WTC11 (cell line): ENCODE results near the gene PPP1R11.

Experiments used
- ATF6 ChIP-seq: sonication (generic); formaldehyde crosslinking; IDR thresholded peaks from 2 replicates; pipeline ENCODE4 v1.8.1; 2023; ENCODE audit warnings: mild to moderate bottlenecking, missing genetic modification reagents
- CBFB ChIP-seq: sonication (generic); formaldehyde crosslinking; IDR thresholded peaks from 2 replicates; pipeline ENCODE4 v1.8.1; 2022; ENCODE audit warnings: mild to moderate bottlenecking, low read depth, missing genetic modification reagents
- FOXJ3 ChIP-seq: sonication (generic); formaldehyde crosslinking; IDR thresholded peaks from 2 replicates; pipeline ENCODE4 v1.9.0; 2021; ENCODE audit warnings: missing genetic modification reagents, mild to moderate bottlenecking, borderline replicate concordance
- NFYB ChIP-seq: sonication (generic); formaldehyde crosslinking; conservative IDR thresholded peaks from 2 replicates; pipeline ENCODE4 v1.8.0; 2022; ENCODE audit warnings: low read depth, missing genetic modification reagents
- SP1 ChIP-seq: sonication (generic); formaldehyde crosslinking; conservative IDR thresholded peaks from 2 replicates; pipeline ENCODE4 v1.8.1; 2022; ENCODE audit warnings: missing genetic modification reagents
- ZBTB21 ChIP-seq: sonication (generic); formaldehyde crosslinking; IDR thresholded peaks from 2 replicates; pipeline ENCODE4 v1.8.1; 2023; ENCODE audit warnings: mild to moderate bottlenecking, missing genetic modification reagents, borderline replicate concordance
- ZNF532 ChIP-seq: fragments of 250-450 bp; sonication (Bioruptor Pico); IDR thresholded peaks from 2 replicates; pipeline ENCODE4 v1.9.0; 2021; ENCODE audit warnings: mild to moderate bottlenecking, borderline replicate concordance
- TF ChIP-seq, protein P1 (sequence below): fragments of 200-600 bp; IDR thresholded peaks from 2 replicates; pipeline ENCODE4 v1.8.0; 2022; ENCODE audit warnings: antibody characterized with exemption
- TF ChIP-seq, protein P2 (sequence below): sonication (generic); formaldehyde crosslinking; IDR thresholded peaks from 2 replicates; pipeline ENCODE4 v1.8.0; 2022; ENCODE audit warnings: mild to moderate bottlenecking, missing genetic modification reagents
- TF ChIP-seq, protein P3 (sequence below): sonication (generic); formaldehyde crosslinking; IDR thresholded peaks from 2 replicates; pipeline ENCODE4 v1.8.0; 2022; ENCODE audit warnings: missing genetic modification reagents
- TF ChIP-seq, protein P4 (sequence below): fragments of 250-450 bp; sonication (Bioruptor Pico); IDR thresholded peaks from 2 replicates; pipeline ENCODE4 v1.9.0; 2021; ENCODE audit warnings: moderate library complexity, mild to moderate bottlenecking, inconsistent platforms, borderline replicate concordance
- TF ChIP-seq, protein P5 (sequence below): sonication (generic); formaldehyde crosslinking; IDR thresholded peaks from 2 replicates; pipeline ENCODE4 v1.8.0; 2023; ENCODE audit warnings: missing genetic modification reagents, mild to moderate bottlenecking, borderline replicate concordance

GRCh38 chr6:30060606-30061091 is 6.3 kb upstream of the PPP1R11 start:
- no peak for TF ChIP-seq SP1 (CRISPR knock-in tag)
- no peak for TF ChIP-seq CBFB
- TF ChIP-seq ZBTB21, result no peak
- no peak for TF ChIP-seq ATF6 (CRISPR knock-in tag)
- TF ChIP-seq, protein P1, sequence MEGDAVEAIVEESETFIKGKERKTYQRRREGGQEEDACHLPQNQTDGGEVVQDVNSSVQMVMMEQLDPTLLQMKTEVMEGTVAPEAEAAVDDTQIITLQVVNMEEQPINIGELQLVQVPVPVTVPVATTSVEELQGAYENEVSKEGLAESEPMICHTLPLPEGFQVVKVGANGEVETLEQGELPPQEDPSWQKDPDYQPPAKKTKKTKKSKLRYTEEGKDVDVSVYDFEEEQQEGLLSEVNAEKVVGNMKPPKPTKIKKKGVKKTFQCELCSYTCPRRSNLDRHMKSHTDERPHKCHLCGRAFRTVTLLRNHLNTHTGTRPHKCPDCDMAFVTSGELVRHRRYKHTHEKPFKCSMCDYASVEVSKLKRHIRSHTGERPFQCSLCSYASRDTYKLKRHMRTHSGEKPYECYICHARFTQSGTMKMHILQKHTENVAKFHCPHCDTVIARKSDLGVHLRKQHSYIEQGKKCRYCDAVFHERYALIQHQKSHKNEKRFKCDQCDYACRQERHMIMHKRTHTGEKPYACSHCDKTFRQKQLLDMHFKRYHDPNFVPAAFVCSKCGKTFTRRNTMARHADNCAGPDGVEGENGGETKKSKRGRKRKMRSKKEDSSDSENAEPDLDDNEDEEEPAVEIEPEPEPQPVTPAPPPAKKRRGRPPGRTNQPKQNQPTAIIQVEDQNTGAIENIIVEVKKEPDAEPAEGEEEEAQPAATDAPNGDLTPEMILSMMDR, result no peak
- TF ChIP-seq, protein P2, sequence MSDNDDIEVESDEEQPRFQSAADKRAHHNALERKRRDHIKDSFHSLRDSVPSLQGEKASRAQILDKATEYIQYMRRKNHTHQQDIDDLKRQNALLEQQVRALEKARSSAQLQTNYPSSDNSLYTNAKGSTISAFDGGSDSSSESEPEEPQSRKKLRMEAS (CRISPR knock-in tag), result no peak
- TF ChIP-seq NFYB (CRISPR knock-in tag), result no peak
- no peak for TF ChIP-seq ZNF532 (CRISPR knock-in tag)
- TF ChIP-seq, protein P3, sequence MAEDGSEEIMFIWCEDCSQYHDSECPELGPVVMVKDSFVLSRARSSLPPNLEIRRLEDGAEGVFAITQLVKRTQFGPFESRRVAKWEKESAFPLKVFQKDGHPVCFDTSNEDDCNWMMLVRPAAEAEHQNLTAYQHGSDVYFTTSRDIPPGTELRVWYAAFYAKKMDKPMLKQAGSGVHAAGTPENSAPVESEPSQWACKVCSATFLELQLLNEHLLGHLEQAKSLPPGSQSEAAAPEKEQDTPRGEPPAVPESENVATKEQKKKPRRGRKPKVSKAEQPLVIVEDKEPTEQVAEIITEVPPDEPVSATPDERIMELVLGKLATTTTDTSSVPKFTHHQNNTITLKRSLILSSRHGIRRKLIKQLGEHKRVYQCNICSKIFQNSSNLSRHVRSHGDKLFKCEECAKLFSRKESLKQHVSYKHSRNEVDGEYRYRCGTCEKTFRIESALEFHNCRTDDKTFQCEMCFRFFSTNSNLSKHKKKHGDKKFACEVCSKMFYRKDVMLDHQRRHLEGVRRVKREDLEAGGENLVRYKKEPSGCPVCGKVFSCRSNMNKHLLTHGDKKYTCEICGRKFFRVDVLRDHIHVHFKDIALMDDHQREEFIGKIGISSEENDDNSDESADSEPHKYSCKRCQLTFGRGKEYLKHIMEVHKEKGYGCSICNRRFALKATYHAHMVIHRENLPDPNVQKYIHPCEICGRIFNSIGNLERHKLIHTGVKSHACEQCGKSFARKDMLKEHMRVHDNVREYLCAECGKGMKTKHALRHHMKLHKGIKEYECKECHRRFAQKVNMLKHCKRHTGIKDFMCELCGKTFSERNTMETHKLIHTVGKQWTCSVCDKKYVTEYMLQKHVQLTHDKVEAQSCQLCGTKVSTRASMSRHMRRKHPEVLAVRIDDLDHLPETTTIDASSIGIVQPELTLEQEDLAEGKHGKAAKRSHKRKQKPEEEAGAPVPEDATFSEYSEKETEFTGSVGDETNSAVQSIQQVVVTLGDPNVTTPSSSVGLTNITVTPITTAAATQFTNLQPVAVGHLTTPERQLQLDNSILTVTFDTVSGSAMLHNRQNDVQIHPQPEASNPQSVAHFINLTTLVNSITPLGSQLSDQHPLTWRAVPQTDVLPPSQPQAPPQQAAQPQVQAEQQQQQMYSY (CRISPR knock-in tag), result no peak
- TF ChIP-seq, protein P4, sequence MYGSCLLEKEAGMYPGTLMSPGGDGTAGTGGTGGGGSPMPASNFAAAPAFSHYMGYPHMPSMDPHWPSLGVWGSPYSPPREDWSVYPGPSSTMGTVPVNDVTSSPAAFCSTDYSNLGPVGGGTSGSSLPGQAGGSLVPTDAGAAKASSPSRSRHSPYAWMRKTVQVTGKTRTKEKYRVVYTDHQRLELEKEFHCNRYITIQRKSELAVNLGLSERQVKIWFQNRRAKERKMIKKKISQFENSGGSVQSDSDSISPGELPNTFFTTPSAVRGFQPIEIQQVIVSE (CRISPR knock-in tag), result no peak
- no peak for TF ChIP-seq FOXJ3
- TF ChIP-seq, protein P5, sequence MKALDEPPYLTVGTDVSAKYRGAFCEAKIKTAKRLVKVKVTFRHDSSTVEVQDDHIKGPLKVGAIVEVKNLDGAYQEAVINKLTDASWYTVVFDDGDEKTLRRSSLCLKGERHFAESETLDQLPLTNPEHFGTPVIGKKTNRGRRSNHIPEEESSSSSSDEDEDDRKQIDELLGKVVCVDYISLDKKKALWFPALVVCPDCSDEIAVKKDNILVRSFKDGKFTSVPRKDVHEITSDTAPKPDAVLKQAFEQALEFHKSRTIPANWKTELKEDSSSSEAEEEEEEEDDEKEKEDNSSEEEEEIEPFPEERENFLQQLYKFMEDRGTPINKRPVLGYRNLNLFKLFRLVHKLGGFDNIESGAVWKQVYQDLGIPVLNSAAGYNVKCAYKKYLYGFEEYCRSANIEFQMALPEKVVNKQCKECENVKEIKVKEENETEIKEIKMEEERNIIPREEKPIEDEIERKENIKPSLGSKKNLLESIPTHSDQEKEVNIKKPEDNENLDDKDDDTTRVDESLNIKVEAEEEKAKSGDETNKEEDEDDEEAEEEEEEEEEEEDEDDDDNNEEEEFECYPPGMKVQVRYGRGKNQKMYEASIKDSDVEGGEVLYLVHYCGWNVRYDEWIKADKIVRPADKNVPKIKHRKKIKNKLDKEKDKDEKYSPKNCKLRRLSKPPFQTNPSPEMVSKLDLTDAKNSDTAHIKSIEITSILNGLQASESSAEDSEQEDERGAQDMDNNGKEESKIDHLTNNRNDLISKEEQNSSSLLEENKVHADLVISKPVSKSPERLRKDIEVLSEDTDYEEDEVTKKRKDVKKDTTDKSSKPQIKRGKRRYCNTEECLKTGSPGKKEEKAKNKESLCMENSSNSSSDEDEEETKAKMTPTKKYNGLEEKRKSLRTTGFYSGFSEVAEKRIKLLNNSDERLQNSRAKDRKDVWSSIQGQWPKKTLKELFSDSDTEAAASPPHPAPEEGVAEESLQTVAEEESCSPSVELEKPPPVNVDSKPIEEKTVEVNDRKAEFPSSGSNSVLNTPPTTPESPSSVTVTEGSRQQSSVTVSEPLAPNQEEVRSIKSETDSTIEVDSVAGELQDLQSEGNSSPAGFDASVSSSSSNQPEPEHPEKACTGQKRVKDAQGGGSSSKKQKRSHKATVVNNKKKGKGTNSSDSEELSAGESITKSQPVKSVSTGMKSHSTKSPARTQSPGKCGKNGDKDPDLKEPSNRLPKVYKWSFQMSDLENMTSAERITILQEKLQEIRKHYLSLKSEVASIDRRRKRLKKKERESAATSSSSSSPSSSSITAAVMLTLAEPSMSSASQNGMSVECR (CRISPR knock-in tag), result no peak
